GM10266 (cell line): ENCODE data around the gene CDH26.
"Not testable (repeated sequence)": the region's sequence is repeated elsewhere in the genome, so short reads cannot be mapped to it uniquely, and the experiment has no call there.

Source experiments
- DNase-seq: peaks from one replicate; pipeline ENCODE4 v3.0.0; 2012; ENCODE audit errors: extremely low spot score
- CTCF ChIP-seq: IDR thresholded peaks from 2 replicates; pipeline ENCODE4 v1.5.1; 2012; ENCODE audit warnings: mild to moderate bottlenecking, low read depth; ENCODE audit not compliant: control insufficient read depth, insufficient read depth; ENCODE audit errors: missing control alignments

The CDH26 gene

GRCh38 chr20:60035486-60035885 lies 77.3 kb downstream of the CDH26 start:
- no peak for DNase-seq
- no peak for TF ChIP-seq CTCF

- no peak for TF ChIP-seq CTCF
- no peak for DNase-seq
These were observed 78.1 kb downstream of the CDH26 start for GRCh38 chr20:60036346-60036745.

DNA sequence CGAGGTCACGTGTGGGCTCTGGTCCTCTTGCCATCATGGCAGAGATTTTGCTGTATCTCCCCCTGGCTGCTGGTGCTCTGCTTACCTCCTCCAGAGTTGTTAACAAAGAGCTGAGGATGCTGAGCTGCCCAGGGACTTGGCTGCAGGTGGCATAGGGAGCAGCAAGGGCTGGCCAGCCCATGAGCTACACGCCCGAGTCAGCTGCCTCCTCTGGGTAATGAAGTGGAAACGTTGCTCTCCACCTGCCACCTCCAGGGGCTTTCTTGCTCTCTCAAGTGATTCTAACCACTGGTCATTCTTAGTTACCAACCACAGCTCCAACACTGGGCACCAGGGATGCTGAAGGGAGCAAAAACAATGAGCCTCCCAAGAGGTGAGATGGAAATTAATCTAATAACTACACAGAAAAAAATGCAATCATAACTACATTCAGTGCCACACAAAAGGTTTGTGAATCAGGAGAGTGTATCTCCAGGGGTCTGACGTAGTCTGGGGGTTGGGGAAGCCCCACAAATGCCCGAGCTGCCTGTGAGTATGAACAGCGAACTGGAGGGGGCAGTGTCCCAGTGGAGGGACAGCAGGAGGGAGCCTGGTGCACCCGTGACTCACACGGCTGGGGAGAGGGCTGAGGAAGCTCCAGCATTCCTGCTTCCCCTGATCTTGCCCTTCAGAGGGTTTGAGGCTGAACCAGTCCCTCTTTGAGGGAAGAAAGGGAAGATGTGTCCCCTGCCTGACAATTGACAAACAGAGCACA lies 78.7 kb downstream of the CDH26 start:
- no peak for TF ChIP-seq CTCF
- no peak for DNase-seq

GRCh38 chr20:60038400-60039008 lies 80.3 kb downstream of the CDH26 start:
- no peak for DNase-seq
- no peak for TF ChIP-seq CTCF

DNA sequence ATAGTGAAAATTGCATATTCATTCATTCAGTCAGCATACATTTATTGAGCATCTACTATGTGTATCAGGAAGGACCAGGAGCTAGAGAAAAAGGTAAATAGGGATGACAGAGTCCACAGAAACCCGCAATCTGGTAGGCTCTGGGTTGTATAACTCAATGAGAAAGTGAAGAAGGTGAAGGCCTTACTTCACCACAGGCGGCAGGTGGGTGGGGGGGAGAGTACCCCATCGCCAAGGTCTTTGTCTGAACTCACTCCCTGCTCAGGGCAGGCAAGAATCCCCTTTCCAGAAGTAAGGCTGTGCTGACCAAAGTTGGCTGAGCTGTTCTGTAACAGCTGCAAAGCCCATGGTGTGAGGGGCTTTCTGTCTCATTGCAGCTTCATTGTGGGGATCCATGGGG lies 81.3 kb downstream of the CDH26 start:
- no peak for DNase-seq
- TF ChIP-seq CTCF = no peak

GRCh38 chr20:60040471-60041162 lies 82.4 kb downstream of the CDH26 start:
- TF ChIP-seq CTCF = no peak
- no peak for DNase-seq

GRCh38 chr20:60041436-60042165 lies 83.4 kb downstream of the CDH26 start:
- DNase-seq = not testable (repeated sequence)
